ENCODE results near the gene NFIA.

The NFIA gene

DNA sequence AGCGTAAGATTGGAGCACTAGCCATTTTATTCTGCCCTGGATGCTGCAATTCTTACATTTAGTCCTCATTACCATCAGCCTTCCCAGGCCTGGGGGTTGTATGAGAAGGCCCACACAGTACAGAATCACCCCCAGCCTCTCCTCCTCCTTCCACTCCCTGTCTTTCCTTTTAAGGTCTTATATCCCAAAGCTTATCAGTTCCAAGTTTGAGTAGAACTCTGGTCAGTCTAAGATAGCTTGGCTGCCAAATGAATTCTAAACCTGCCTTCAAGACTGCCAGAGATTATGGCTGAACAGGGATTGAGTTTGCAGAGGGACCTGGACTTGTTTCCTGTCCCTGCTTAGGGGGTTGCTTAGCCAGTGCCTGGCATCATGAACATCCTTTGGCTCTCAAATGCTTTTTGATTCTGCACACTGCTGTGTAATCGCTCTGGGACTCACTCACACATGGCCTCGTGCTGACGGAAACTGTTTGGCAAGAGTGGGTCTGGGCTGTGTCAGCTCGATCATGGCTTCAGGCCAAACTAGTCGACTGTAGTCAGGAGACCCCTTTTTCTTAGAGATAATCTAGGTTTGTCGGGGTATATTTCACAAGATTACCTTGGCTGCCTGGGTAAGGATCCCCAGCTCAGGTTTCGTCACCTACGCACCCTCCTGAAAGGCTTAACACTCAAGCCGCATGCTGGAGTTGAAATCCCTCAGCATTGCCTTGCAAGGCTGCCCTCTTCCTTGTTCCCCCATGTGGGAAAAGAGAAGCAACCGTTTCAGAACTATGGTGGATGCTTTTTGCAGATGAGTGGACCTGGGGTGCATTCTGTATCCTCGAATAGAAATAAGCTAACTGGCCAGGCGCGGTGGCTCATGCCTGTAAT is 252.6 kb downstream of the NFIA start:
- peak; percentile 79 for DNase-seq (ENCODE audit: low read depth)

DNA sequence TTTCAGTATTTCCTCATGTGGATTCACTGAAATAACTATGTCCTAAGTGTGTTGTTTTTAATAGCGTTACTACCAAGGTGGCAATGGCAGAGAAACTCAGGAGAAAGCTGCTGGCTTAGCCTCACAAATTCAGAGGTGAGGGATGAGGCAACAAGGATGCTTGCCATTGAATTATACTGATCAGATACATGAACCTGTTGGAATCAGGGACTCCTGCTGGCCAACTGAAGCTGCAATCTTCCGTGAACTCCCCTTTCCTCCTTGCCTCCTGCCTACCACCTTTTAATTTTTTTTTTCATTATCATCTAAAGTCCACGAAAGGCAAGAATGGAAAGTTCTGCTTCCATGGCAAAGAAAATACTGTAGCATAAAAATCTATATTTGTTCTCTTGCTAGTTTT is 254.7 kb downstream of the NFIA start:
- DNase-seq (ENCODE audit: low read depth), result no peak

DNA sequence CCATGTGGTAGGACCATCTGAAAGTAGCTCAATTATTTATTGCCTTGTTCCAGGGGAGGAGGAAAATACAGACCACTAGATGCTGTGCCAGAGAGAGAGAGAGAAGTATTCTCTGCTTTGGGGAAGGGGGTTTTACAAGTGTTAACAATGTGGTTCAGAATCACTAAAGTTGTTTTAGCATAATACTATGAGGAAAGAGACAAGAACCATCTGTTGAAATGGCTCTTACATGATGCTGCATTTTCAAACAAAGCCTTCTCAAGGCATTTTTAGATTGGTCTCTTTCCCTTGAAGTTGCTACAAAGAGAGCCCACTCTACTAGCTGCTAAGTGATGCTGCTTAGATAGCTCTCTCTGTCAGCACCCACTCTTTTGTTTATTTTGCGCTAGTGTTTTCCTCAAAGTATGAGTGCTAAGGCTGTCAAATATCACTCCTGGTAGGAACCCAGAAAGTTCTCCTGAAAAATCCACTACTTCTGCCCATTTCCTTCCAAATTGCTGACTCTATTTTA is 255.1 kb downstream of the NFIA start:
- peak; percentile 16 for DNase-seq (ENCODE audit: low read depth)

DNA sequence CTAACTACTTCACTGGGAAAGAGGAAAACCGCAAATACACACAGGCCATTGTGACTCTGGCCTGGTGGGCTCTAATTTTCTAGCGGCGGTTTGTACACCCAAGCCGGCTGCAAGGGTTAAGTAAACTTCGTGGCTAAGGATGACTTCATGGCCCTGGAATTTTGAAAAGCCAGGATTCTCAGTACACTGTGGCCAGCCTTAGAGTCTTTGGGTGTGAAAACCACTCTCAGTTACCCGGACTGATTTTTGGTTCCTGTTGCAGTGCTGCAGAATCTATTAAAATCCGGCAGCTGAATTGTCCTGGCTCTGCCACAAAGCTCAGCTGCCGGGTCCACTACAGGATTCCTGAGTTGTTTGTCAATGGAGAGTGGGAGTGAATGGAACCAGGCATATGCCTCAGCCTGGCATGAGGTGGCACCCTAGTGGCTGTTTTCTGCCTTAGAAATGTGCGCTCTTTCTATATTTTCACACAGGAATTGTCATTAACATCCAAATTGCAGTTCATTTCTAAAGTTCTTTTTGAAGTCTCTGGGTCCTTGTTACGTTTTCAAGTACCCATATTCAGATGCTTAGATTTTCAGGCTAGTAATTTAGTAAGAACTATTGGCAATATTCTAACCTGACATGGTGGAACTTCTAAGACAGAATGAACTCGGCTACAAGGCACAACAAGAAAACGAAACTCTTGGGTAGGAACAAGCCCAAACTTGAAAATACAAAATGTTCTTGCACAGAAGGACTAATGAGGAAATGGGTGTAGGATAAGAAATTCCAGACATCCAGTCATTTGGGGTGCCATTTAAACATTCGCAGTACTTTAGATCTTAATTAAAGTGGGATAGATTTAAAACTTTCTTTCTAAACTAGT is 255.9 kb downstream of the NFIA start:
- DNase-seq (ENCODE audit: low read depth), result peak; percentile 69

DNA sequence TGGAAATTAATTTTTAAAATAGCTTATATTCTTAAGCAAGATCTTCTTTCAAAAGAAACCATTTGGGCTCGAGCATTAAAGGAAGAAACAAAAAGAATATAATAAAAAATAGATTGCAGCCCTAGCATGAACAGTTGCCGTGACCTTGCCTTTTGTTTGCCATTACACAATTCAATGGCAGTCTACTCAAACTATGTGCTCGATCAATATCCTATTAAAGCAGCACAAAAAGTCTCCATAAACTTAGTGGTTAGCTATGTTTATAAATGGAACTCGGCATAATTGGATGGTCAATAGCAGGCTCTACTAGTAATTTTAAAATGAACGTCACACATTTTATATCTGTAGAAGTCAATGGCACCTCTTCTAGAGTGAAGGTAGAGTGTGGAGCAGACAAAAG is 256.5 kb downstream of the NFIA start:
- DNase-seq (ENCODE audit: low read depth), result no peak

DNA sequence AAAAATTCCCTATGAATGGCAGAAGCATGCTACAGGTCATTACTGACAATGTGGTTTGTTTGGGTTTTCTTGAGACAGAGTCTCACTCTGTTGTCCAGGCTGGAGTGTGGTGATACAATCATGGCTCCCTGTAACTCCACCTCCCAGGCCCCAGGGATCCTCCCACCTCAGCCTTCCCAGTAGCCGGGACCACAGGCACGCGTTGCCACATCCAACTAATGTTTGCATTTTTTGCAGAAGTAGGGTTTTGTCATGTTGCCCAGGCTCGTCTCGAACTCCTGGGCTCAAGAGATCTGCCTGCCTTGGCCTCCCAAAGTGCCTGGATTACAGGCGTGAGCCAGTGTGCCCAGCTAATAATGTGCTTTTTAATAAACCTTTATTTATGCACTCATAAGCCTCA is 259.1 kb downstream of the NFIA start:
- DNase-seq (ENCODE audit: low read depth), result no peak

DNA sequence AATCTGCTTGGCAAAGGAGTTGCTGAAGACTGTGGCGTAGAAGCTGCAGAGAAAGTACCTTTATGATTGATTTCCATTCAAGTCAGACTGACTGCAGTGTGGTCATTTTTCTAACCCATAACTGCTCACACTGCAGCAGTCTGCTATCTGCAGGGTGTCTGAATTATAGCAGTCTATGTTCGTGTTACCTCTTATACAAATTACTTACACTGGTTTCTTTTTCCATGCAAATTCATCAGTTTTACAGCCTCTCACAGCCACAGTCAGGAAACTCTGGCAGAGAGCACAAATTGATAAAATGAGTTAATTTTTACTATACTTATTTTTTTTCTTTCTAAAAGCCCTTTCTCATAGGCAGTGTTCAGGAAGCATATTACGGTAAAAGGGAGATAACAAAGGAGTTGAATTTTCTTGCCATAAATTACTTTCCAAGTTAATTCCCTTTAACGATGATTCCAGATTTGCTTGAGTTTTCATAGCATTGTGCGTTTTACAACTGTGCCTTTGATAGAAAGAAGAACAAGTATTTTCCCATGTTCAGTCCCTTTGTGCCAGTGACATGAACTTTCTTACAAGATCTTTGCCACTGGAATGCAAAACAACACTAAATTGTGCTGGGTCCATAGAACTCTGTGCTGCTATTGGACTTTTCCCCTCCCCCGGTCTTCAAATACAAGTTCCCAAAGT is 261.5 kb downstream of the NFIA start:
- no peak for DNase-seq (ENCODE audit: low read depth)

DNA sequence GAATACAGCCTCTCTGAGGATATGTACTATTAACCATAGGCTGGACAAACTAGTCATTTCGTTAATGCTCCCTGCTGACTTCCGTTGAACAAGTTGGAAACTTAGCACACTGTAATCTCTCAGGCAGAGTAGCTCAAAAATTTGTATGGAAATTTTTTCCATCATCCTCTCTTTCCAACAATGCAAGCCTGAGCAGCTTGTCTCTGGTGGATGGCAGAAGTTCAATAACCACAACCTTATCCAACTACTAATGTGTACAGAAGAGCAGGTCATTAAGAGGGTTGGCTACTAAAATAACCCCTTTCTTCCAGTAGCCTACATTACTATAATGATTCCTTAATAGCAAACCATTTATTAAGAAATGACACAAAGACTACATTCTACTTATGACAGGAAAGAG is 262.3 kb downstream of the NFIA start:
- no peak for DNase-seq (ENCODE audit: low read depth)

DNA sequence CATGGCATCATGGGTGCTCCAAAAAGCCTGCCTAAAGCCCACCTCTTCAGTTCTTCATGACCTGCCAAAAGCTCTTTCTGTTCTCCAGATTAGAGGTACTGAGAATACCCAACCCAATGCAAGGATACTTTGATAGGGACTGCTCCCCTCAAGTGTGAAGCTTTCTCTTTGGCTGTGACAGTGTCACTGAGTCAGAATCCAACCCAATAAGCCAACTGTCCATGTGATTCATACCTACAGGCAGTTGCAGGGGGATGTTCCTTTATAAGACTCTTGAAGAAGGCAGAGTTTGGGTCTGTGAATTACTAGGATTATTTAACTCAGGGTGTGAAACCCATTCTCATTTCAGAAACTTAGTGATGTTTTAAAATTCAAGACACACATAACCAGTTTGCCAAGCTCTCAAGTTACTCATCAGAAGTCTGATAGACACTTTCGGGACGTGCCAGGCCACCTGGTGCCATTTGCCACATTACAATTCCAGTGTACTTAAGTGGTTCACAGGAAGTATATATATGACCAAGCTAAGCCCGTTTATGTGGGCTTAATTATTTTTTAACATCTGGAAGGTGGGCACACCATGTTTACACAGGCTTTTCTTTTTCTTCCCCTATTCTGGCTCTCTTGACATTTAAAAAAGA is 265.8 kb downstream of the NFIA start:
- DNase-seq (ENCODE audit: low read depth), result no peak

DNA sequence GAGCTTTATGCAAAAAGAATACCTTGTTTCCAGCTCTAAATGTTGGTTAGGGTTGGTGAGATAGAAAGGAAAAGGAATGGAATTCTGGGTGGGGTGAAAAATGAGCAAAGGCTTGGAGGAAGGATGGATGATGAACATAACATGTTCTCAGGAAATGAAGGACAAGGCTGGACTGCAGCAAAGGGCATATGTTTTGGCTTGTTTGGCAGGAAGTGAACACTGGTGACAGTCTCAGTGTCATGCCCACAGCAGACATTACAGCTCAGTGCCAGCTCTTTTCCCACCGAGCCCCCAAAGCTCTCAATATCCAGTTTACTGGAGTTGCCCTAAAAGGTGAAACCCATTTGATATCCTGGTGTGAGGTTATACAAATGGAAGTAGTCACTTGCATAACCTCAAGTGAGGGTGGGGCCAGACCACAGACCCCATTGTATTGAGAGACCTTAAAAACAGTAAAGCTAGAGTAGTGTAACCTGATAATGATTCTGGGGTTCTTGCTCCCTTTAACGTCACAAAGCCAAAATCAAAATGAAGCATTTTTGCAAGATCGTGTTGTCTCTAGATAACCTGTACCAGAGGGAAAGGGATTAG is 270.6 kb downstream of the NFIA start:
- DNase-seq (ENCODE audit: low read depth), result no peak

DNA sequence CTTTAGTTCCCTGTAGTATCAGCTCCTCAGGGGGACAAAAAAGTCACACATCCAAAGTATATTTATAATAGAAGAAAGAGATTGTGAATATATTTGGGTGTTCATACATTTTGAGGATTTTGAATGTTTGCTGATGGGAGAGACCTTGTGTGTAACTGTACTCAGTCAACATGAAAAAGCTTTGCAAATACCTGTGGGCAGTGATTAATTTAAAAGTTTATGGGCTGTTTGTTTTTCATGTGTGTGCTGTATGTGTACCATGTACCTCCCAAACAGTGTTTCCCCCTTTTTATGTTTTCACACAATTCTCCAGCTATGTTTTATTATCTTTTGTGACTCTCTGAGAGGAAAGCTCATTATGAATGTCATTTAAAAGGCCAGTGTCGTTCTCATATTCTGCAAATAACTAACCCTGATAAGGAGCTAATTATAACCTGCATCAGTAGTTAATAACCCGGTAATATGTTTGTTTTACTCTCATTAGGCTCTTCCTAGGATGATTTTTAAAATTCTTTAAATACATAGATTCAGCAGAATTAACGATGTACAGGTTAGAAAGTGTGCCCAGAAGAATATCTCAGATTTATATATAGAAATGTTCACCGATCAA is 271.5 kb downstream of the NFIA start:
- DNase-seq (ENCODE audit: low read depth), result no peak

DNA sequence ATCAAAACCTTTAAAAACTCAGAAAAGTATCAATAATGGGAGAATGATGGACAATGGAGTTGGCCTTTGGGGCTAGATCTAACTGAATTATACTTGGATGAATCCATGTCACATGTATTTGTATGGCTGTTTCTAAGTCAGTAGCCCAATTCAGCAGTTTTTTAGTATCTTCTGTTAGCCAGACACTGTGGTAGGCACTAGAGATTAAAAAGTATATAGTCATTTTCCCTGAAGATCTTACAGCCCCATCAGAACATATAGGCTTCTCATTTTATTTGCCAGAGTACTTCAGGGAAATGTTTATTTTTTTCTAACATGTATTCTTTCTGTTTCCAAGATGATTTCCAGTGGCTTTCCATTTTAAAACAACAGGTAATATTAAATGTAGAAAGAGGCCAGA is 273.7 kb downstream of the NFIA start:
- DNase-seq (ENCODE audit: low read depth), result no peak

DNA sequence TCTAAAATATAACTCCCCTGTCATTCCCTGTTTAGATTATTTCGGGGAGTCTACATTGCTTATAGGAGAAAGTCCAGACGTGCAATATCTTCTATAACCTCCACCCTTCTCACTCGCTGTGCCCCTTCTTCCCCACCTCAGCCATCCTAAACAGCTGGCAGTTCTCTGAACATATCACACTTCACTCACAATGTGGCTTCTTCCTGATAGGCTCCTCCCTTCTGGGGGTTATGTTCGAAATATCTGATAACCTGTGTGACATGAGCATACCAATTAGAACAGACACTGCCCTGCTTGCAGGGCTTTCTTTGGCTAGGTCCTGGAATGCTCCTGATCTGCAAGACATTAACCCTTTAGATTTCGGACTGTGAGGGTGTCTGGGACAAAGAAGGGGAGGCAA is 274.6 kb downstream of the NFIA start:
- DNase-seq (ENCODE audit: low read depth), result no peak

DNA sequence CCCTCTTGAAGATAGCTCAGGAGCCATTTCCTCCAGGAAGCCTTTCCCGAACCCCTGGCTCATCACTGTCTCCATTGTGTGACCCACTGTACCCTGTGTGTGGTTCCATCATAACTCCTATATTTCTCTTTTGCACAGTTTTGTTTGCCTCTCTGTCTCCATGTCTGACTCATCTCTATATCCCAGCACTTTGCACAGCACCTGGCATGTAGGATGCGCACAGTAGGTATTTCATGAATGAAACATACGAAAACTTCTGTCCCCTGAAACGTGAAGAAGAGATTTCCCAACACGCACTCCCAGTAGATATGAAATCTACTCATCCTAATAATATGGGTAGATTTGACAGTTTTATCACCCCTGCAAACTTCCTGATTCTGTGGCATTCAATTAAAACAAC is 275.2 kb downstream of the NFIA start:
- DNase-seq (ENCODE audit: low read depth), result no peak

DNA sequence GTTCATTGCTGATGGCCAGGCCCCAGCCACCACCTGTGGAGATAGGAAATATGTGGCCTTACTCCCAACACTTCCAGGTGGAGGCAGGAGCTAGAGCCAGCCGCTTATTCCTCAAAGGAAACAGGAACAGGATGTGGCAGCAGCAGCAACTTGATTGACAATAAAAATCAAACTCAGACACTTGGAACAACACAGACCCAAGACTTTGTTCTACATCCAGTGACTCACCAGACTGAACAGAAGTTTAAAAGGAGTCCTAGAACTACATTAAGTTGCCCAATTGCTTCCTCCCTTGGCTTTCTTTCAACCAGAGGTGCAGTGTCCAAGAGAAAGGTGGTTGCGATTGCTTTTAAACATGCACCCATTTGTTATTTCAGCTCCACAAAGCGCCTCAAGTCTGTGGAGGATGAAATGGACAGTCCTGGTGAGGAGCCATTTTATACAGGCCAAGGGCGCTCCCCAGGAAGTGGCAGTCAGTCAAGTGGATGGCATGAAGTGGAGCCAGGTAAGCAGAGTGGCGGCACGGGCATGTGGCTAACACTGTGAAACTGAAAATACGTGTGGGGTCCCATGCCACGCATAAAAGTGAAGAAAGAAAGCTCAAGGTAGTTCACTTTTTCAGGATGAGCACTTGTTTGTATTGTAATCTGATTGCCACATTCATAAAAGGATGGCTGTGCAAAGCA is 276.6 kb downstream of the NFIA start:
- no peak for DNase-seq (ENCODE audit: low read depth)

DNA sequence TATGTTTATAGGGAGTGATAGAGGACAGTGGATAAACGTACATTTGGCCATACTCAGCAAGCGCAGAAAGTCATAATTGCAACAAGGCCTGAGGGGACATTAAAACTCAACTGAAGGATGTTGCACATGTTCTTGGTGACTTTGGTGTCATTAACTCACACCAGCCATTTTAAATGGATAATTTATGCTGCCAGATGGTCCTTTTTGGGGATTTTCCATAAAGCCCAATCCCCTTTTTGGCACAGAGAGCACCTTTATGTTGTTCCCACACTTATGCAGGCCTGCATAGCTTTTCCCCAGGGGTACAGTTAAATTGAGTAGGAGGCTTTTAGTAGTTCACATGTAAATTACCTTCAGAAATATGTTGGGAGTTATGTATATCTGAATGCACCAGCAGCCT is 279.6 kb downstream of the NFIA start:
- no peak for DNase-seq (ENCODE audit: low read depth)

DNA sequence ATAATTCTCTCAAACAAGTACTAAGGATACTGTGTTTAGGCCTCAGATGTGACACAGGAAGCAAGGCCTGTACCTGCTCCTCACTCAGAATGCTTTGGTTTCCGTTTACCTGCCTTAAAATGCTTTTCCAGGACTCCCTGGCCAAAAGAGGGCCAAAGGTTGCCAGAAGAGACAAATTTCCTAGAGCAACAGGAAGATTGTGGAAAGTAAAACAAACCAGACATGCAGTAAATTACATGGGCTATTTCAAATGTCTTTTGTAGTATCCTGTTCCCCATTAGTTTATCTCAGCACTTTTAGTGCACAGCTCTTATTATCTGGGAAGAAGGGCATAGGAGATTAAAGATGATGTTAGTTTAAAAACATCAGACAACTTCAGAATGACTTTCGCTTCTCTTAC is 280.0 kb downstream of the NFIA start:
- no peak for DNase-seq (ENCODE audit: low read depth)

DNA sequence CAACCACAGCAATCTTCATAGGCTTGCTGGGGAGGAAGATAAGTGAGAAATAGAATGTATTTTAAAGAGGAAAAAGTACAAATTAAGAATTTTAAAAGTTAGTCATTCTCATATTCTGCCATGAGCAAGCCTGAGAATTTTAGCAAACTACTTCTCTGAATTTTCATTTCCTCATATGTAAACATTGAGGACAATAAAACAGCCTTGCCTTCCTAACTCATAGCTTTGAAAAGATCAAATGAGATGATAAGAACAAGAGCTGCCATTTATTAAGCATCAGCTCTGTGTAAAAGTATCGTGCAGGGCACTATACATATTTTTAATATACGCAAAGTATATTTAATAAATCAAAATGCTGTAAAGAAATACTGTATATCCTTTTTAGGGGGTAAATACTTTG is 286.0 kb downstream of the NFIA start:
- DNase-seq (ENCODE audit: low read depth), result no peak

DNA sequence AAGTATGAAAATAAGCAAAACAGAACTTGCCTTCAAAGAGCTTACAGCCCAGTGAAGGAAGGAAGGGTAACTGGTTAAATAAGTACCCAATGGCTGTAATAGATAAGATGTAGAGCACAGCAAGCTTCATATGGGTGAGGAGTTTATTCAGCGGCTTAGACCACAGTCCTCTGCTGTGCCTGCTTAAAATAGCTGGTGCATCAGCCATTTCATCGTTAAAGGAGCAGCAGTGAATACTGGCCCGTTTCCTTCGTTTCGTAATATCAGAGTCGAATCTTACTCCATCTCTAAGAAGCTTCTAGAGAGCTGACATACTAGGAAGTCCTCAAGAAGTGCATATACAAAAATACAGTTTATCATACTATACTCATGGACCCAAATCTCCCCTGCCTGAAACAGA is 286.5 kb downstream of the NFIA start:
- DNase-seq (ENCODE audit: low read depth), result peak; percentile 9

DNA sequence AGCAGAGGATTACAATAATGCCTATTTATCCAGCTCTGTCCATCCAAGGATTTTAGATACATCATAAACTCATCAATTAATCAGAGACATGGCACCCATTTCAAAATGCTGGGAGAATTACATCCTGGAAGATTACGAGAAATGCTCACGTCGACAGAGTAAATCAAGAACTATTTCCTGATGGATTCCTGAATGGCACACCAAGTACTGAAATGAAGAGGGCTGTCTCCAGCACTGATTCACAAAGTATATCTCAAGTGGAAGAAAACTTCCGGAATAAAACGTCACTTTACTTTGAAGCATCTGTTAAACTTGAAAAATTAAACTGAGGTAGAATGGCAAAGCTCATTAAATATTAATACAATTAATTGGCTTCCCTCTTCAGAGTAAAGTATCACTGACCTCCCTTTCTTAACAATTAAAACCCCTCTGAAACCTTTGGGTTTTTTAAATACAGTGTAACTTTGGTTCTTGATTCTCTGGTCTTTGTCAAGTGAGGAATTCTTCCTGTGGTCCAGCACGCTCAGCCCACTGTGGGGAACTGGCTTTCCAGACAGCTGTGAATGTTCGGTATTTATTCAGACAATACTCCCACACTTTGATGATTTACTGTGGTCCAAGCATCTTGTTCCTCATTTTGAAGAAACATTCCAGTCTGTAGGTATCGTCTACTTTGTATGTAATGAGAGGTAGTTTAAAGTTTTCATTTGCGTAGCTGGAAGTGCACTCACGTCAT is 288.0 kb downstream of the NFIA start:
- DNase-seq (ENCODE audit: low read depth), result peak; percentile 56

Measured in amniotic epithelial cell (primary cell).